ENCODE data around the gene GLI3.

The GLI3 gene

DNA sequence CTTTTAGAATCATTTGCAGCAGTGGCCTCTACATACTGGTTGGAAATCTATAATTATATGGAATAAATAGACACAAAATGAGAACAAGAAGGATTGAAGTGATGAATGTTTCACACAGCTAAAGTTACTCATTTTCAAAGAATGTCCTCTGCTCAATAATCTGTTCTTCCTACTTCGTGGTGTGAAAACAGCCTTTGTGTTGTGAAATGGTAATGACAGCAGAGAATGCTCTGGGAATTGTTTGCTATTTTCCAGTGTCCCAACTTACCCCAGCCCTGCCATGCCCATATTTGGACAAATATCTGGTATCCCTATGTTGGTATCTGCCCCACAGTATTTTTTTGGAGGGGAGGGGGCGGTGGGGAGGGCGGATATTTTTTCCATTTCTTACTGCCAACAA lies 130.4 kb downstream of the GLI3 start:
- no peak overlapping the region for H3K4me3 ChIP-seq (ENCODE audit: severe bottlenecking)
- no peaks in the 10 kb centered on the region for H3K9me3 ChIP-seq (ENCODE audit: severe bottlenecking)
- no peaks in the 10 kb centered on the region for H3K27me3 ChIP-seq (ENCODE audit: insufficient read depth, poor library complexity, severe bottlenecking)
- DNase-seq (ENCODE audit: low spot score) (no peak), ATAC-seq (ENCODE audit: low read depth) (no peak)
- H3K36me3 ChIP-seq (ENCODE audit: low read depth), result no peaks in the 10 kb centered on the region
- H3K4me1 ChIP-seq (ENCODE audit: insufficient read depth, poor library complexity, severe bottlenecking), result peaks cover 28% of the 10 kb centered on the region
- no peak for TF ChIP-seq CTCF (IDR thresholded peaks at IDR 0.05; ENCODE audit: poor library complexity, severe bottlenecking)
- H3K27ac ChIP-seq (ENCODE audit: poor library complexity, severe bottlenecking), result peak overlapping the region; percentile 59

DNA sequence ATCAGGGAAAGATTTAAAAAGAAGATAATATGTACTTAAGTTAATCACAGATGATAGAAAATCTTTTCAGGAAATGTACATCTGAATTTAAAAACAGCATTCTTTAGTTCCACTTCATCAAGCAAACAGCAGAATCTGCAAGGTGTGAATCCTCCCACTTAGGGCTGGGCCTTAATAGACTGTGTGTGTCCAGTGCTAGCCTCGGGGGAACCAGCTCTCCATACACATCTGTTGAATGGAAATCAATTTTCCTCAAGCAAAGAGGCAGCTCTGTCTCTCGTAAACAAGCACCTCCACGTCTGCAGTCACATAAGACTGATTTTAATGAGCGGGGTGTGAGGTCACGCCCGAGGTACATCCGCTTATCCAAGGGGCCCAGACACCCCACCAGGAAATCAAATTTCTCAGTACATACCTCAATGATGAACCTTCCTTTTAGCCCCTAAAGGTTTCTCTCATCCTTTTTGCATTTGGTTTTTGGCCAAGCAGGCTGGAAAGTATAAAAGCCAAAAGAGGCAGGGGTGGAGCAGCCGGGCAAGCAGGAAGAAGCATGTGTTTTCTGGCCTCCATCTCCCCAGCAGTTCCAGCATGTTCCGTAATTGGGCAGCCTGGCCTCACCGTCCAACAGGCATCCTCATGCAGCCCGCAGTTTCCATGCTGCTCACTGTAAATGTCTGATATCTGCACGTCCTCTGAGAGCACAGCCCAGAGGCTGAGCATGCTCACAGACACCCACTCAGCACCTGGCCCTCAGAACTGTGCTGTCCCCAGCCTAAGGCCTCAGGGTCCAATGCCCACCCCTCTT lies 131.3 kb downstream of the GLI3 start:
- ATAC-seq (ENCODE audit: low read depth), result peak; percentile 28; the same call in 1 of the 3 replicates
- peak overlapping the region; percentile 59 for H3K27ac ChIP-seq (ENCODE audit: poor library complexity, severe bottlenecking)

DNA sequence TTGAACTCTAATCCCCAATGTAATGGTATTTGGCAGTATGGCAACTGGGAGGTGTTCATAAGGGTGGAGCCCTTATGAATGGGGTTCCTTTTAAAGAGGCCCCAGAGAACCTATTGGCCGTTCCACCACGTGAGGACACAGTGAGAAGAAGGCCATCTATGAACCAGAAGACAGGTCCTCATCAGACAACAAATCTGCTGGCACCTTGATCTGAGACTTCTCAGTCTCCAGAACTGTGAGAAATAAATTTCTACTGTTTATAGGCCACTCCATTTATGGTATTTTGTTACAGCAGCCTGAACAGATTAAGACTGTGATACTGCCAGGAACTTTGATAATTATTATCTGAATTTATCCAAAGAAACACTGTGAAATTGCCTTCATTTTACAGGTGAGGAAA lies 132.3 kb downstream of the GLI3 start:
- TF ChIP-seq CTCF (IDR thresholded peaks at IDR 0.05; ENCODE audit: poor library complexity, severe bottlenecking), result no peak
- Histone ChIP-seq H3K36me3 (ENCODE audit: low read depth) (no peaks in the 10 kb centered on the region; the same call in 1 of the 2 replicates), H3K4me3 (ENCODE audit: severe bottlenecking) (no peak overlapping the region), H3K9me3 (ENCODE audit: severe bottlenecking) (no peaks in the 10 kb centered on the region), H3K27ac (ENCODE audit: poor library complexity, severe bottlenecking) (peak overlapping the region; percentile 59), H3K4me1 (ENCODE audit: insufficient read depth, poor library complexity, severe bottlenecking) (peaks cover 34% of the 10 kb centered on the region), H3K27me3 (ENCODE audit: insufficient read depth, poor library complexity, severe bottlenecking) (no peaks in the 10 kb centered on the region)
- no peak for DNase-seq (ENCODE audit: low spot score)
- no peak for ATAC-seq (ENCODE audit: low read depth)

More for the DNA sequence above, 131.3 kb downstream of the GLI3 start:
- no peaks in the 10 kb centered on the region for H3K36me3 ChIP-seq (ENCODE audit: low read depth)
- H3K9me3 ChIP-seq (ENCODE audit: severe bottlenecking), result no peaks in the 10 kb centered on the region
- H3K27me3 ChIP-seq (ENCODE audit: insufficient read depth, poor library complexity, severe bottlenecking), result no peaks in the 10 kb centered on the region
- TF ChIP-seq CTCF (IDR thresholded peaks at IDR 0.05; ENCODE audit: poor library complexity, severe bottlenecking), result no peak
- H3K4me1 ChIP-seq (ENCODE audit: insufficient read depth, poor library complexity, severe bottlenecking), result peaks cover 28% of the 10 kb centered on the region
- H3K4me3 ChIP-seq (ENCODE audit: severe bottlenecking), result no peak overlapping the region
- no peak for DNase-seq (ENCODE audit: low spot score)

GRCh38 chr7:42104231-42104630 lies 132.8 kb downstream of the GLI3 start:
- no peak for ATAC-seq (ENCODE audit: low read depth)
- Histone ChIP-seq H3K4me3 (ENCODE audit: severe bottlenecking) (no peak overlapping the region), H3K4me1 (ENCODE audit: insufficient read depth, poor library complexity, severe bottlenecking) (peaks cover 39% of the 10 kb centered on the region), H3K27me3 (ENCODE audit: insufficient read depth, poor library complexity, severe bottlenecking) (no peaks in the 10 kb centered on the region), H3K9me3 (ENCODE audit: severe bottlenecking) (no peaks in the 10 kb centered on the region), H3K27ac (ENCODE audit: poor library complexity, severe bottlenecking) (peak overlapping the region; percentile 59), H3K36me3 (ENCODE audit: low read depth) (no peaks in the 10 kb centered on the region; the same call in 1 of the 2 replicates)
- DNase-seq (ENCODE audit: low spot score), result no peak
- TF ChIP-seq CTCF (IDR thresholded peaks at IDR 0.05; ENCODE audit: poor library complexity, severe bottlenecking), result no peak

GRCh38 chr7:42103456-42103855 lies 133.6 kb downstream of the GLI3 start:
- Histone ChIP-seq H3K9me3 (ENCODE audit: severe bottlenecking) (no peaks in the 10 kb centered on the region), H3K36me3 (ENCODE audit: low read depth) (no peaks in the 10 kb centered on the region; the same call in 1 of the 2 replicates), H3K27ac (ENCODE audit: poor library complexity, severe bottlenecking) (no peak overlapping the region), H3K4me3 (ENCODE audit: severe bottlenecking) (no peak overlapping the region), H3K27me3 (ENCODE audit: insufficient read depth, poor library complexity, severe bottlenecking) (no peaks in the 10 kb centered on the region), H3K4me1 (ENCODE audit: insufficient read depth, poor library complexity, severe bottlenecking) (peaks cover 47% of the 10 kb centered on the region)
- no peak for ATAC-seq (ENCODE audit: low read depth)
- no peak for TF ChIP-seq CTCF (IDR thresholded peaks at IDR 0.05; ENCODE audit: poor library complexity, severe bottlenecking)
- DNase-seq (ENCODE audit: low spot score), result no peak

Measured in RWPE2 (cell line).